Testis (tissue), 2 donors: Measurements from ENCODE around the gene SLC17A6.

Experiments
- CTCF ChIP-seq, 3 experiments: fragments of 450-650 bp in 2 of 3; fragments of 200-600 bp in 1 of 3; sonication (generic) in 1 of 3; IDR thresholded peaks; one replicate each; pipeline ENCODE4 v1.5.1; 2016 to 2019; ENCODE audit warnings: antibody characterized with exemption in 3 of 3, mild to moderate bottlenecking in 2 of 3, moderate library complexity in 1 of 3
- POLR2A ChIP-seq: fragments of 450-650 bp; IDR thresholded peaks from one replicate; pipeline ENCODE4 v1.6.1; 2017; ENCODE audit warnings: antibody characterized with exemption, mild to moderate bottlenecking, moderate library complexity

- no peak for TF ChIP-seq CTCF (IDR thresholded peaks at IDR 0.05)
- no peak for TF ChIP-seq POLR2A
Observed at GRCh38 chr11:22340701-22341587, 2.8 kb downstream of the SLC17A6 start.
